Measurements from ENCODE around the gene GPR15LG.

DNA sequence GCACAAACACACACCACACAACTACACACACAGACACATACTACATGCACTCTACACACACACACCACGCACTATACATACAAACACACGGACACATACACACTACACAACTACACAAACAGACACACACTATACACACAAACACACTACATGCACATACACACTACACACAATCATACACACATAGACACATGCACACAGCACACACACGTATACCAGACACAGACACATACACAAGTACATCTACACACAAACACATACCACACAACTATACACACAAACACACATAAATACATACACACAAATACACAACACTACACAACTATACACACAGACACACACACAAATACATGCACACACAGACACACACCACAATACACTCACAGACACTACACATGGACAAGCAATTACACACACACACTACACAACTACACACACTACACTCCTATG, 4.6 kb downstream of the GPR15LG start:
- TF ChIP-seq TOX (CRISPR knock-in tag; IDR thresholded peaks at IDR 0.05; ENCODE audit: borderline replicate concordance) (no peak), ZC3H10 (CRISPR knock-in tag; IDR thresholded peaks at IDR 0.05) (no peak), PATZ1 (CRISPR knock-in tag; IDR thresholded peaks at IDR 0.05; ENCODE audit: borderline replicate concordance) (no peak), ESRRG (CRISPR knock-in tag; IDR thresholded peaks at IDR 0.05) (no peak), GLIS3 (CRISPR knock-in tag; IDR thresholded peaks at IDR 0.05) (no peak), ZFP30 (CRISPR knock-in tag; IDR thresholded peaks at IDR 0.05) (no peak), SNAI2 (CRISPR knock-in tag; IDR thresholded peaks at IDR 0.05) (no peak), BACH2 (CRISPR knock-in tag; IDR thresholded peaks at IDR 0.05; ENCODE audit: borderline replicate concordance) (no peak), ZFP3 (CRISPR knock-in tag; IDR thresholded peaks at IDR 0.05) (no peak)
- TF ChIP-seq, protein P1, sequence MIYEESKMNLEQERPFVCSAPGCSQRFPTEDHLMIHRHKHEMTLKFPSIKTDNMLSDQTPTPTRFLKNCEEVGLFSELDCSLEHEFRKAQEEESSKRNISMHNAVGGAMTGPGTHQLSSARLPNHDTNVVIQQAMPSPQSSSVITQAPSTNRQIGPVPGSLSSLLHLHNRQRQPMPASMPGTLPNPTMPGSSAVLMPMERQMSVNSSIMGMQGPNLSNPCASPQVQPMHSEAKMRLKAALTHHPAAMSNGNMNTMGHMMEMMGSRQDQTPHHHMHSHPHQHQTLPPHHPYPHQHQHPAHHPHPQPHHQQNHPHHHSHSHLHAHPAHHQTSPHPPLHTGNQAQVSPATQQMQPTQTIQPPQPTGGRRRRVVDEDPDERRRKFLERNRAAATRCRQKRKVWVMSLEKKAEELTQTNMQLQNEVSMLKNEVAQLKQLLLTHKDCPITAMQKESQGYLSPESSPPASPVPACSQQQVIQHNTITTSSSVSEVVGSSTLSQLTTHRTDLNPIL (CRISPR knock-in tag; IDR thresholded peaks at IDR 0.05; ENCODE audit: low read depth): no peak

Data from SK-N-SH treated with all-trans-retinoic acid at 6 μM for 48 hours (cell line).